COLO668 (cell line): Measurements from ENCODE around the gene SLC4A2.

Experiments
- DNase-seq: peaks from one replicate; lab custom pipeline; 2025; ENCODE audit not compliant: unreplicated experiment; lab: John Stamatoyannopoulos, UW

Gene SLC4A2

GRCh38 chr7:151078233-151079040, 19.0 kb downstream of the SLC4A2 start:
- DNase-seq: no peak

GRCh38 chr7:151079199-151079910, 20.0 kb downstream of the SLC4A2 start:
- no peak for DNase-seq

GRCh38 chr7:151080067-151080521, 20.7 kb downstream of the SLC4A2 start:
- DNase-seq: peak; percentile 50

GRCh38 chr7:151080522-151081169, 21.3 kb downstream of the SLC4A2 start, which contains the start of gene FASTK:
TSS of gene FASTK (minus strand) at chr7:151080809. CDS start at chr7:151080766, 43 bp downstream.
- DNase-seq: peak; percentile 95

GRCh38 chr7:151081170-151082101, 22.0 kb downstream of the SLC4A2 start:
- DNase-seq: peak; percentile 78

GRCh38 chr7:151082141-151083070, 23.0 kb downstream of the SLC4A2 start:
- DNase-seq: peak; percentile 28

GRCh38 chr7:151083071-151083823, 23.9 kb downstream of the SLC4A2 start, which contains the start of gene TMUB1:
TSS of gene TMUB1 (minus strand) at chr7:151083493. CDS start at chr7:151082563, 930 bp downstream.
- DNase-seq: peak; percentile 89

GRCh38 chr7:151083824-151084160, 24.4 kb downstream of the SLC4A2 start:
- no peak for DNase-seq

- DNase-seq: peak; percentile 11
Measured at GRCh38 chr7:151085329-151085690, 25.9 kb downstream of the SLC4A2 start.

GRCh38 chr7:151085691-151086620, 26.6 kb downstream of the SLC4A2 start, which contains the start of gene AGAP3:
TSS of gene AGAP3 (plus strand) at chr7:151086475. CDS start at chr7:151086742, 267 bp downstream.
- peak; percentile 96 for DNase-seq

- peak; percentile 58 for DNase-seq
Measured at GRCh38 chr7:151086802-151087244, 27.4 kb downstream of the SLC4A2 start.

GRCh38 chr7:151087245-151088018, 28.0 kb downstream of the SLC4A2 start:
- DNase-seq: peak; percentile 79

- DNase-seq: peak; percentile 31
Measured at GRCh38 chr7:151088019-151088855, 28.8 kb downstream of the SLC4A2 start.

GRCh38 chr7:151088856-151089699, 29.7 kb downstream of the SLC4A2 start:
- peak; percentile 67 for DNase-seq
